GM12872 (cell line): Measurements from ENCODE around the gene IGDCC3.

Source experiments
- CTCF ChIP-seq: IDR thresholded peaks from 3 replicates; pipeline ENCODE4 v1.5.1; 2011; ENCODE audit warnings: low read depth, mild to moderate bottlenecking, low read length, moderate library complexity; ENCODE audit not compliant: insufficient read depth

The IGDCC3 gene

DNA sequence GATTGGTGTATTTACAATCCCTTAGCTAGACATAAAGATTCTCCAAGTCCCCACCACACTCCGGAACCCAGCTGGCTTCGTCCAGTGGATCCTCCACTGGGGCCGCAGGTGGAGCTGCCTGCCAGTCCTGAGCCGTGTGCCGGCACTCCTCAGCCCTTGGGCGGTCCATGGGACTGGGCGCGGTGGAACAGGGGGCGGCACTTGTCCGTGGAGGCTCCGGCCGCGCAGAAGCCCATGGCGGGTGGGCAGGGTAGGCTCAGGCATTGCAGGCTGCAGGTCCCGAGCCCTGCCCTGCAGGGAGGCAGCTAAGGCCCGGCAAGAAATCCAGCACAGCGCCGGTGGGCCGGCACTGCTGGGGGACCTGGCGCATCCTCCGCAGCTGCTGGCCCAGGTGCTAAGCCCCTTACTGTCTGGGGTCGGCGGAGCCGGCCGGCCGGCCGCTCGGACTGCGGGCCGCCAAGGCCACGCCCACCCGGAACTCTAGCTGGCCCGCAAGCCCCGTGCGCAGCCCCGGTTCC is 76.8 kb downstream of the IGDCC3 start:
- no peak for TF ChIP-seq CTCF

- TF ChIP-seq CTCF, result no peak
These were observed 79.1 kb downstream of the IGDCC3 start for GRCh38 chr15:65298731-65299130.

- no peak for TF ChIP-seq CTCF
These were observed 84.8 kb downstream of the IGDCC3 start for GRCh38 chr15:65292938-65293518.

GRCh38 chr15:65290228-65290627 is 87.6 kb downstream of the IGDCC3 start:
- TF ChIP-seq CTCF, result no peak

DNA sequence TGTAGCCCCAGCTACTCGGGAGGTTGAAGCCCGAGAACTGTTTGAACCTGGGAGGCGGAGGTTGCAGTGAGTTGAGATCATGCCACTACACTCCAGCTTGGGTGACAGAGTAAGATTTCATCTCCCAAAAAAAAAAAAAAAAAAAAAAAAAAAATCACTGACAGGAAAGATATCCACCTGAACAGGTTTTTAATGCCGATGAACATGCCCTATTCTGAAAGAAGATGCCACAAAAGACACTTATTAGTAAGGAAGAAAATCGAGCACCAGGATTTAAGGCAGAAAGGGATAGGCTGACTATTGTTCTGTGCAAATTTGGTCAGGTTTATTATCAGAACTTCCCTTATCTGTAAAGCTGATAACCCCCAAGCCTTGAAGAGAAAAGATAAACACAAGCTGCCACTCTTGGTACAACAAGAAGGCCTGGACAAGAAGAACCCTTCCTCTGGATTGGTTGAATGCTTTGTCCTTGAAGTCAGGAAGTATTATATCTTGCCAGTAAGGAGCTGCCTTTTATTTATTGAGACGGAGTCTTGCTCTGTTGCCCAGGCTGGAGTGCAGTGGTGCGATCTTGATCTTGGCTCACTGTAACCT is 88.4 kb downstream of the IGDCC3 start:
- TF ChIP-seq CTCF, result no peak

- no peak for TF ChIP-seq CTCF
These were observed 90.3 kb downstream of the IGDCC3 start for GRCh38 chr15:65287520-65287855.

- no peak for TF ChIP-seq CTCF
These were observed 90.9 kb downstream of the IGDCC3 start, which contains the start of gene PARP16 for GRCh38 chr15:65286704-65287519. TSS of gene PARP16 (minus strand) at chr15:65286883. CDS start at chr15:65286426, 457 bp downstream.
